Spleen (tissue), 7 donors: ENCODE data around the gene PEAK1.

Experiments used
- POLR2A ChIP-seq, 3 donors: fragments of 450-650 bp; IDR thresholded peaks; one replicate each; pipeline ENCODE4 v1.5.1; 2017; ENCODE audit warnings: antibody characterized with exemption in 3 of 3, mild to moderate bottlenecking in 1 of 3
- TF ChIP-seq, protein P1 (sequence below), 11 experiments: fragments of 200-600 bp in 7 of 11; fragments of 450-650 bp in 4 of 11; sonication (generic) in 4 of 11; IDR thresholded peaks in 8 of 11; conservative IDR thresholded peaks in 3 of 11; 1 replicate in 7 of 11; 2 replicates in 4 of 11; pipeline versions ENCODE4 v1.4.0 to v1.8.0; 2016 to 2021; ENCODE audit warnings: antibody characterized with exemption in 11 of 11, inconsistent platforms in 4 of 11, mild to moderate bottlenecking in 1 of 11
- donor health status: DM: no; HTN: no; CAD: no; lungs with moderate emphysema.
- donor health status: DM: no; HTN: no; CAD: no.
- donor health status: DM: no; HTN: no; CAD: no.

DNA sequence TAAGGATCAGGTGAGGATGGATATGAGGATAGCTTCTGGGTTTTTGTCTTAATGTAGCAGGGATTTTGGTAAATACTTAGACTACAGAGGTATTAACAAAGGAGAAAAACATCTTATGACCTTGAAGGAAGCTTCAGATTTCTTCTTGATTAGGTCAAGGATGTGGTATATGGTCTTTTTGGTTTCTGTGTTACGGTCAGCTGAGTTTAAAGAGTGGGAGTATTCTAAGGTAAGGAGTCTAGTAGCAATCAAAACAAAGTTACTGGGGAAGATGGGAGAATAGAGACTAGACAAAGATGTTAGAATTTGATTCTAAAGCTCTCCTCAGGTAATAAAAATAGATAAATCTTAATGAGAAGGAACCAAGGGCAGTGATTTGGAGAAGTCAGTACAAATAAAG lies 7.0 kb upstream of the PEAK1 start:
- TF ChIP-seq, protein P1, sequence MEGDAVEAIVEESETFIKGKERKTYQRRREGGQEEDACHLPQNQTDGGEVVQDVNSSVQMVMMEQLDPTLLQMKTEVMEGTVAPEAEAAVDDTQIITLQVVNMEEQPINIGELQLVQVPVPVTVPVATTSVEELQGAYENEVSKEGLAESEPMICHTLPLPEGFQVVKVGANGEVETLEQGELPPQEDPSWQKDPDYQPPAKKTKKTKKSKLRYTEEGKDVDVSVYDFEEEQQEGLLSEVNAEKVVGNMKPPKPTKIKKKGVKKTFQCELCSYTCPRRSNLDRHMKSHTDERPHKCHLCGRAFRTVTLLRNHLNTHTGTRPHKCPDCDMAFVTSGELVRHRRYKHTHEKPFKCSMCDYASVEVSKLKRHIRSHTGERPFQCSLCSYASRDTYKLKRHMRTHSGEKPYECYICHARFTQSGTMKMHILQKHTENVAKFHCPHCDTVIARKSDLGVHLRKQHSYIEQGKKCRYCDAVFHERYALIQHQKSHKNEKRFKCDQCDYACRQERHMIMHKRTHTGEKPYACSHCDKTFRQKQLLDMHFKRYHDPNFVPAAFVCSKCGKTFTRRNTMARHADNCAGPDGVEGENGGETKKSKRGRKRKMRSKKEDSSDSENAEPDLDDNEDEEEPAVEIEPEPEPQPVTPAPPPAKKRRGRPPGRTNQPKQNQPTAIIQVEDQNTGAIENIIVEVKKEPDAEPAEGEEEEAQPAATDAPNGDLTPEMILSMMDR (IDR thresholded peaks at IDR 0.05 in 8 of 11, conservative IDR thresholded peaks at IDR 0.05 in 3 of 11) = no peak
- TF ChIP-seq POLR2A (IDR thresholded peaks at IDR 0.05) = no peak
